ENCODE data around the gene KRTAP5-2. TPM values are rescaled to one million over a fixed set of nuclear protein-coding genes. Genes with fewer than 3 reads are reported as not detected.

KRTAP5-2 gene
- total RNA-seq, 1 experiment from 2014 or later, result not detected

DNA sequence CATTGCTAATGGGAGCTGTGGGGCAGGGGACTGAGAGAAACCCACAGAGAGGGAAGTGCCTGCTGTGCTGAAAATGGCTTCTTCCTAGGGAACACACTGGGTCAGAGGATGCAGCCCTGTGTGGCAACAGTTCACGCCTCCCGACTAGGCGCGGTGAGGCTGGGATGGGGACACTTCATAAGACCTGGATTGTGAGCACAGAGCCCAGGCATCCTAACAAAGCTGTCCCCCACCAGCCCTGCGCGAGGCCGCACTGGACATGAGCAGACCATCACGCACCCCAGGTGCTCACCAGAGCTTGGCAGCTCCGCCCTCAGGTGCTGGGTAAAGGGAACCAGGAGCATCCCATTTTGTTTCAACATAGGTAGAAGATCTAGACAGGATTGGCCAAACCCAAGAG lies 25.6 kb upstream of the KRTAP5-2 start:
- H3K27me3 ChIP-seq (ENCODE audit: insufficient read depth, low read depth), result peaks cover 62% of the 10 kb centered on the region
- H2AFZ ChIP-seq, result no peak overlapping the region
- H3K4me3 ChIP-seq, result no peak overlapping the region
- no peaks in the 10 kb centered on the region for H4K20me1 ChIP-seq (ENCODE audit: insufficient read depth)
- ChIA-PET CTCF (no interaction called here), POLR2A (ENCODE audit: unreplicated experiment) (no interaction called here)
- no peaks in the 10 kb centered on the region for H3K79me2 ChIP-seq (ENCODE audit: low read depth)
- intact Hi-C loops (cut with micrococcal nuclease; ENCODE audit: unreplicated experiment), result no loop called here
- TF ChIP-seq EZH2 (IDR thresholded peaks at IDR 0.05; ENCODE audit: low read depth), result no peak
- TF ChIP-seq, protein P1, sequence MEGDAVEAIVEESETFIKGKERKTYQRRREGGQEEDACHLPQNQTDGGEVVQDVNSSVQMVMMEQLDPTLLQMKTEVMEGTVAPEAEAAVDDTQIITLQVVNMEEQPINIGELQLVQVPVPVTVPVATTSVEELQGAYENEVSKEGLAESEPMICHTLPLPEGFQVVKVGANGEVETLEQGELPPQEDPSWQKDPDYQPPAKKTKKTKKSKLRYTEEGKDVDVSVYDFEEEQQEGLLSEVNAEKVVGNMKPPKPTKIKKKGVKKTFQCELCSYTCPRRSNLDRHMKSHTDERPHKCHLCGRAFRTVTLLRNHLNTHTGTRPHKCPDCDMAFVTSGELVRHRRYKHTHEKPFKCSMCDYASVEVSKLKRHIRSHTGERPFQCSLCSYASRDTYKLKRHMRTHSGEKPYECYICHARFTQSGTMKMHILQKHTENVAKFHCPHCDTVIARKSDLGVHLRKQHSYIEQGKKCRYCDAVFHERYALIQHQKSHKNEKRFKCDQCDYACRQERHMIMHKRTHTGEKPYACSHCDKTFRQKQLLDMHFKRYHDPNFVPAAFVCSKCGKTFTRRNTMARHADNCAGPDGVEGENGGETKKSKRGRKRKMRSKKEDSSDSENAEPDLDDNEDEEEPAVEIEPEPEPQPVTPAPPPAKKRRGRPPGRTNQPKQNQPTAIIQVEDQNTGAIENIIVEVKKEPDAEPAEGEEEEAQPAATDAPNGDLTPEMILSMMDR (conservative IDR thresholded peaks at IDR 0.05), result no peak
- H3K36me3 ChIP-seq (ENCODE audit: low read depth), result no peaks in the 10 kb centered on the region
- no peak overlapping the region for H3K27ac ChIP-seq
- no TSS peak for BruUV-seq (replicated peaks)
- H3K9me3 ChIP-seq (ENCODE audit: insufficient read depth, low read depth), result no peaks in the 10 kb centered on the region
- no peaks in the 10 kb centered on the region for H3K4me1 ChIP-seq (replicated peaks; ENCODE audit: insufficient read depth)
- H3F3A ChIP-seq (ENCODE audit: insufficient read depth, low read depth), result no peaks in the 10 kb centered on the region
- DNase-seq, result no peak
- H3K4me2 ChIP-seq, result no peak overlapping the region
- no peaks in the 10 kb centered on the region for H3K9me2 ChIP-seq (ENCODE audit: insufficient read depth)

DNA sequence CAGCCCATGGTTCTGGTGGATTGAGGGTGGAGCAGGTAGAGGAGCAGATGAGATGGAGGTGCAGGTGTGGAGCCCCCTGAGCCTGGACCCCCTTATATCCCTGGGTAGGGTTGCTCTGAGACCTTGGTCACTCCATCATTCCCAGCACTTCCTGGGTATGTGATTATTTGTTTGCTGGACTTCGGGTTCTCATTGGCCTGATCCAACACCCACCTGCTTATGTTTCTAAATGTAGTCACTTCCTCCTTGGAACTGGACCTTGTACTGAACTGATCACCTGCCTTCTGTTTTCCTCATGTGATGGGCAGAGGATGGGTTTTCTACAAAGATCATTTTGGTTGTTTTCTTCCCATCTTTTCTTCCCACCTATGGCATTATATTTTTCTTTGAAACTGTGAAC lies 24.0 kb upstream of the KRTAP5-2 start, which contains the start of gene KRTAP5-4:
Gene KRTAP5-4, minus strand, starts transcription at position 53 of the 400 bp plus-strand sequence. Its CDS starts 45 bp downstream, at position 8.
- TF ChIP-seq EZH2 (IDR thresholded peaks at IDR 0.05; ENCODE audit: low read depth), result no peak
- TF ChIP-seq, protein P1 (conservative IDR thresholded peaks at IDR 0.05), result no peak
- Histone ChIP-seq H3K79me2 (ENCODE audit: low read depth) (no peaks in the 10 kb centered on the region), H3K27ac (no peak within 1 kb of the TSS), H4K20me1 (ENCODE audit: insufficient read depth) (no peaks in the 10 kb centered on the region), H3K36me3 (ENCODE audit: low read depth) (no peaks in the 10 kb centered on the region), H3K9me2 (ENCODE audit: insufficient read depth) (no peaks in the 10 kb centered on the region), H3K4me3 (no peak within 1 kb of the TSS), H3K4me1 (replicated peaks; ENCODE audit: insufficient read depth) (no peaks in the 10 kb centered on the region), H3K4me2 (no peak within 1 kb of the TSS), H3K9me3 (ENCODE audit: insufficient read depth, low read depth) (no peaks in the 10 kb centered on the region), H3K27me3 (ENCODE audit: insufficient read depth, low read depth) (peaks cover 65% of the 10 kb centered on the region), H3F3A (ENCODE audit: insufficient read depth, low read depth) (no peaks in the 10 kb centered on the region), H2AFZ (no peak within 1 kb of the TSS)
- DNase-seq, result no peak
- CTCF ChIA-PET, result no interaction called here
- intact Hi-C loops (cut with micrococcal nuclease; ENCODE audit: unreplicated experiment), result no loop called here
- POLR2A ChIA-PET (ENCODE audit: unreplicated experiment), result no interaction called here
- BruUV-seq (replicated peaks), result no TSS peak

DNA sequence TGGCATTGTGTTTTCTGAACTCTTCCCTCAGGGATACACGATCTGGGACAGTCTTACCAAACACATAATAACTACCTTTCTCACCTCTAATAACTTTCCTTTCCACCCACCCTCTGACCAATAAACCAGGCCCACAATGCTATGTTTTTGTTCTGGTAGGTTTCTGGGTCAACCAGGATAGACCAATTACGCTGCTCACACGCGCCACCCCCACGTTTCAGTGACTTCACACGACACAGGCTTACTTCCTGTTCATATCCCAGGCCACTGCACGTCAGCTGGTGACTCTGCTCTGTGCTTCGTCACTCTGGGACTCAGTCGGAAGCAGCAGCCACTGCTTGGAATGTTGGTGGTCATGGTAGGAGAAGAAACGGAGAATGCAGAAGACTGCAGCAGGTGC lies 21.4 kb upstream of the KRTAP5-2 start:
- no peak overlapping the region for H2AFZ ChIP-seq

More for the DNA sequence above, 21.4 kb upstream of the KRTAP5-2 start:
- H3K9me3 ChIP-seq (ENCODE audit: insufficient read depth, low read depth), result no peaks in the 10 kb centered on the region
- TF ChIP-seq, protein P1 (conservative IDR thresholded peaks at IDR 0.05), result no peak
- TF ChIP-seq EZH2 (IDR thresholded peaks at IDR 0.05; ENCODE audit: low read depth), result no peak
- H3K27me3 ChIP-seq (ENCODE audit: insufficient read depth, low read depth), result peaks cover 64% of the 10 kb centered on the region
- no peaks in the 10 kb centered on the region for H3K9me2 ChIP-seq (ENCODE audit: insufficient read depth)
- H3K4me1 ChIP-seq (replicated peaks; ENCODE audit: insufficient read depth), result no peaks in the 10 kb centered on the region
- no peak overlapping the region for H3K27ac ChIP-seq
- H4K20me1 ChIP-seq (ENCODE audit: insufficient read depth), result no peaks in the 10 kb centered on the region
- H3K79me2 ChIP-seq (ENCODE audit: low read depth), result no peaks in the 10 kb centered on the region
- no peaks in the 10 kb centered on the region for H3K36me3 ChIP-seq (ENCODE audit: low read depth)
- intact Hi-C loops (cut with micrococcal nuclease; ENCODE audit: unreplicated experiment), result no loop called here
- POLR2A ChIA-PET (ENCODE audit: unreplicated experiment), result no interaction called here
- H3F3A ChIP-seq (ENCODE audit: insufficient read depth, low read depth), result no peaks in the 10 kb centered on the region
- no peak overlapping the region for H3K4me2 ChIP-seq
- BruUV-seq (replicated peaks), result no TSS peak
- no peak for DNase-seq
- H3K4me3 ChIP-seq, result no peak overlapping the region
- CTCF ChIA-PET, result no interaction called here

Measured in PC-9 (cell line).